Fibroblast of skin of abdomen (primary cell): ENCODE results near the gene TLE7.

Source experiments
- DNase-seq: peaks from one replicate; pipeline ENCODE4 v3.0.0-alpha.2; 2013

The TLE7 gene

DNA sequence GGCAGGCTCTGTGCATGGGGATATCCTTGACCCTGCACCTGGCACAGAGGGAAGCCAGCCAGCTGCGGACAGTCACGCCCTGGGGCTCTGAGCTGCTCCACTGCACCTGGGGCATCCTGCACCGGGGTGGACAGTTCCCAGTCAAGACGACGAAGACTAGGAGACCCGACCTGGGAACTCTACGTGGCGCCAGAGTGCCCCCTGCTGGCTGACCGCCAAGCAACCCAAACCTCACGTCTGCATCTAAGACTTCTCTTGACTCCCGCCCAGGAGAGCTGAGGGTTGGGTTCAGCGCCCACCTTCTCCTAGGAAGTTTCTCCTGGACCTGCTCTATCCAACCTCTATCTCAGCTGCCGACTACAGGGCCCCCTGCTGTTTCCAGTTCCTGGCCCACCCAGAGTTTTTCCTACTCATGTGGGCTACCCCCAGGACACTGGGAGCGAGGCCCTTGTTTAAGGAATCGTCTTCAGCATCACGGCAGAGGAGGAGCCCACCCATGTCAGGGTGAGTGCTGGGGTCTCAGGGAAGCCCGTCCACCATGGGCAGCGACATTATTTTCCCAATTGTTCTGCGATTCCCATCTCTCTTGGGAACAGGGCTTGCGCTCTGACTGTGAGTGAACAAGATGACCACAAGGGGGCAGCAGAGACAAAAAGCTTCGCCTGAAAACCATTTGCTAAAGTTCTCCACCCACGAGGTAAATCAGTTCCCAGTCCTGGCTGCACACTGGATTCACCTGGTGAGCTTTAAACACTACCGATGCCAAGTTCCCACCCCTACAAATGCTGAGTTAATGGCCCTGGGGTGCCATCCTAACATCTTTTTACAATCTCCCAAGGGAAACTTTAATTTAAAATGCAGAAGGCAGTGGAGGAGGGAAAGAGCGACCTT lies 29.3 kb downstream of the TLE7 start:
- peak; percentile 58 for DNase-seq

DNA sequence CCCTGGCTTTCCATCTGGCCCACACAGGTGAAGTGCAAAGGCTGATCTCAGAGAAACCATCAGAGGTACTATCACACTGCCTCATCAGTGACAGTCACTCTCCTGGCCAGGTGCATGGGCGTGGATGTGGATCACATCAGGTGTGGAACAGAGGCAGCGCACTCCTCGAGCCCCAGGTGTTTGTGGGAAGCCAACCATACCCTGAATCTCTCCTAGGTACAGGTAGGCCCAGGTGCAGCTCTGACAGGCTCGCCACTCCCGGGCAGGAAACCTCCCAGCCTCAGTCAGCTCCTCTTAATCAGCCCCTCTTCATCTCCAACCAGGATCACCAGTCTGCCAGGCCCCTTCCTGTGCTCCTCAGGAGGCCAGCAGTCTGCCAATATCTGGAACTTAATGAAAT lies 31.7 kb downstream of the TLE7 start:
- no peak for DNase-seq

DNA sequence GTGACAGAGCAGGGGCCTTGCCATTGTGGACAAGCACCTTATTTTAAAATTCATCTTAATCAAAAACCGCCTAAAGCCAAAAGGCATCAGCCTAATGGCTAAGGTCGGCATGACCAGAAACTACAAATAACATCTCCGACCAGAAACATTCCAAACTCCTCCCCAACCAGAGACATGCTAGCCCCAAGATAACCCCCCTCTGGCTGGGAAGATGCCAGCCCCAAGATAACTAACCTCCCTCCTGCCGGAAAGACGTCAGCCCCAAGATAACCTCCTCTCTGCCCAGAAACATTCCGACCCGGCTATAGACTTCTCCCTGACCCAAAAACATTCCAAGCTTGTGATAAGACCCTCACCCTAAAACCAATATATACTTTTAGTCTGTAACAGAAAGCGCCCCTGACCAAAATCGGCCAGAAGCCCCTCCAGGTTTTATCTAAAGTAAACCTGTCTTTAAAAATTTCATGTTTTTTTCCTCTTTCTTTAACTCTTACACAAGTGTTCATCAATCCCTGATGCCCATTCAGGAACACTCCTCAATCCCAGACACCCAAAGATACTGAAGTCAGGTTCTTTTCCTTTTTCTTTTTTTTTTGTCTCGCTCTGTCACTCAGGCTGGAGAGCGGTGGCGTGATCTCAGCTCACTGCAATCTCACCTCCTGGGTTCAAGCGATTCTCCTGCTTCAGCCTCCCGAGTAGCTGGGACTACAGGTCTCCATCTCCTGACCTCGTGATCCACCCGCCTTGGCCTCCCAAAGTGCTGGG lies 32.7 kb downstream of the TLE7 start:
- DNase-seq: no peak

DNA sequence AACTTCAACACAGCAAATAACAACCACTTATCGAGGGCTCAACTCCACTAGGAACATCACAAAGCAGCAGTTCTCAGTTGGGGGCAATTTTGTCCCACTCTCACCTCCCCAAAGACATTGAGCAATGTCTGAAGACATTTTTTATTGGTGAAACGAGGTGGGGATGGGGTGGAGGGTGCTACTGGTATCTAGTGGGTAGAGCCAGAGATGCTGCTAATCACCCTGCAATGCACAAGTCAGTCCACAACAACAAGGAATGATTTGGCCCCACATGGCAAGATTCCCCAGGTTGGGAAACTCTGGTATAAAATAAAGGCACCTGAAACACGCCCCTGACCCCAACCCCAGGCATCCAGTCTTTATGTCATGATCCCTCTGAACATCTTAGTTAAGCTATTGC lies 33.3 kb downstream of the TLE7 start:
- DNase-seq: no peak

DNA sequence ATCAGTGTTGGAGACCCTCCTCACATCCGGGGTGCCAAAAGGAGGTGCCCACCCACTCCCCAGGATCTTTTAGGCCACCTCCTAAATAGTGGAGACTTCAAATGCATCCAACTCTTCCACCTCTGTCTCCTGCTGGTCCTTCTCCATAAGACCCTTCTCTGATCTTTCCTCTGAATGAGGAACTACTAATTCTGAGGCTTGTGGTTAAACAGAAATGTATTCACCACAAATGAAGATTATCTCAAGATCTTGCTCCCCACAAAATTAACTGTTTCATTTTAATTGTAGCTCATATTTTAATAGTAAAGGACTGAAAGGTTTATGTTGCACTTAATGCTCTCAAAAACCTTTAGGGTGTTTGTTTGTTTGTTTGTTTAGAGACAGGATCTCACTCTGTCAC lies 34.1 kb downstream of the TLE7 start:
- DNase-seq: no peak

DNA sequence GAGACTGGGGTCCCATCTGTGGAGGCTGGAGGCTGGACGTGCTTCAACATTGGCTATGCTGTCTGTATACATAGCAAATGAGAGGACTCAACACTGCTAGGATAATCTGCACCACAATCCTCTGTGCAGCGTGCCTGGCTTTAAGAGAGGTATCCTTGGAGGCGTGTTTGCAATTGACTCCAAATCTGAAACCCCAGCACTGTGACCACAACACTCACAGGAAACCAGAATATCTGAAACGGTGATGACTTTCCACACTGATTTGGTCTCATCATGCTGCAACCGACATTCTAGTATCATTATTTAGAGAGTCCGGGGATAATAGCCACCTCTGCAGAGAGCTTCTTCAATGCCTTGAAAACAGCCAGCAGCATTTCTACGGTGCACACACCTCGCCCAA lies 35.1 kb downstream of the TLE7 start:
- DNase-seq: no peak

DNA sequence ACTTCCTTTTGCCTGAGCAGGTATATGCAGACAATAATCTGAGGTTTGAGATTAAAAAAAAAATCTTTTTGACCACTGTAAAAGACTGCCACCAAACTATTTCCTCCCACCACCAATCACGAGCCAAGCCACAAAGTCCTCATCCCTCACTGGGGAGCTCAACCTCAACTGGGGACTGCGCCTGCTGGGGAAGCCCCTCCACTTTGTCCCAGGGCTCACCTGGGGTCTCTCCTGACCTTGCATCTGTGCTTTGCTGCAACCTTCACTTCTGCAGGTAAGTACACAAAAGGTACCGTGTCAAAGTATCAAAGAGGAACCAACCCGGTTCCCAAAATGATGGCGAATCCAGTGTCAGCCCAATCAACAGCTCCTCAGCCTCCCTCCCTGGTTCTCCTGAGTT lies 35.5 kb downstream of the TLE7 start:
- DNase-seq: no peak

DNA sequence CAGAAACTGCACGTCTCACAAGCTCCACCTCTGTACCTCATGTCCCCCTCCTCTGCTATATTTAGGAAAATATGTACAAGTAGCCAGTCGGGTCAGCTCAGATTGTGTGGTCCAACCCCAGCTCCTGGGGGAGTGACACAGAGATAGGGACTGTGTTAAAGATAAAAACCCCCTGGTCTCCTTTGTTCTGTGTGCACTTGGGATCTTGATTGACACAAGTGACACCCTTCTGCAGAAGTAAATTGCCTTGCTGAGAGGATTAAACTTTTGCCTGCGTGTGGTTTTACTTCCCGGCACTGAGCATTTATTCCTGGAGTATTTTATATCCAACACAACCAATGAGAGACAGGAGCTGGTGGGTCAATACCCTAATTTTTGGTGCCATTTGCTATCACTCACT lies 37.5 kb downstream of the TLE7 start:
- DNase-seq: no peak

DNA sequence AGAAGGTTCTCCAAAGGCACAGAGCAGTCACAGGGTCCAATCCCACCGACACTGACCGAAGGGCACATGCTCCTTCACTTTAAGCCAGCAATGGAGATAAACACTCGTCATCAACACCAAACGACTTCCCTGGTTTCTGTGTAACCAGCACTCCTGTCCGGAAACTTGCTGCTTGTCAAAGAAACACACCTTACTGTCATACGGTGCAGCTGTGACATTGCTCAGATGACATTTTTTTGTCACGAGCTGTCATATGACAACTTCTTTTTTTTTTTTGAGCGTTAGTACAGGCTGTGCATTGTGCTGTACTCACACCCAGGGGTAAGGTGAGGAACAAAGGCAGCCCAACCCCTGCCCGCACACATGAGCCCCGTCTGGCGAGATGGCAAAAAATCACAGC lies 39.2 kb downstream of the TLE7 start:
- no peak for DNase-seq

DNA sequence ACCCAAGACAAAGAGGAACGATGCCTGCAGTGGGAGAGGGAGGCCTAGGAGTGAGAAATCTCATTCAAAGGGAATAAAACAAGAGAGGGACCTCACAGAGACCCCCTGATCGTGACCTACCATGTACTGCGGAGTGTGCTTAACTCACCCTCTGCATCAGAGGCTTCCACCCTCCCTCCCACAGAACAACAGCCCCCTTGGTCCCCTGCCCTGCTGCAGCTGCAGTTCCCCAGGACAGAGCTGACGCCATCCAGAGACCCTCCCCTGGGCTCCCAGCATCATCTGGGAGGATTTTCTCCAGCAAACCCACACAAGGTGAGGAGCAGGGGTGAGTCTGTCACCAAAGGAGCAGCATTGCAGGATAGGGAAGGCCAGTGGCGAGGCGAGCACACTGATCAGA lies 39.8 kb downstream of the TLE7 start:
- no peak for DNase-seq

DNA sequence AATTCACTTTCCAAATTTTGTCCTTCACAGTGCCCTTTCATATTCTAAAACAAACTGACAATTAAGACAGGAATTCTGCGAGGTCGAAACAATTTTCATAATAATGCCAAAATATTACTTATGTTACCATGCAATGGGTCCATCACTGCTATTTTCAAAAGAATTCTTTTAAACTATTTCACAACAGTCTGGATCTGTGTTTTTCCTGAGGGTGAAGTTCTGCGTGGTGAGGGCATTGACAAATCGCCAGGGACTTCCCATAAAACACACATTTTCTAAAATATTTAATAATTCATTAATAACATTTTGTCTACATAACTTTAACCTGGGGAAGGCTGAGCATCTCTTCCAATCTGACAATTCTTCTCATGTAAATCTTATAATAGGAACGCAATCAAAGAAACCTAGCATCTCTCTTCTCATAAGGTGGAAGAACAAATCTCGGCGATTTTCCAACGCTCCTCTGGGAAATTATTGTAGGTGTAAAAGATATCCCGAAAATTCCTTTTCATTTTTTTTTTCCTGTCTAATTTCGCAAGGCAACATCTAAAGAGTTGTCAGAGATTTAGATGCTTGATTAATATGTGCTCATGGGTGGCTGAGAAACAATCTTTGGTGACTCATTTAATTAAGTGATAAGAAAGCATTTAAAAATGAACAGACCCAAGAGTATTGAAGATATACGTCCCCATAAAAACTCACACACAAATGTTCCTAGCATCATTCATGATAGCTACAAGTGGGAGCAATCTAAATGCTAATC lies 41.9 kb downstream of the TLE7 start:
- DNase-seq: no peak

DNA sequence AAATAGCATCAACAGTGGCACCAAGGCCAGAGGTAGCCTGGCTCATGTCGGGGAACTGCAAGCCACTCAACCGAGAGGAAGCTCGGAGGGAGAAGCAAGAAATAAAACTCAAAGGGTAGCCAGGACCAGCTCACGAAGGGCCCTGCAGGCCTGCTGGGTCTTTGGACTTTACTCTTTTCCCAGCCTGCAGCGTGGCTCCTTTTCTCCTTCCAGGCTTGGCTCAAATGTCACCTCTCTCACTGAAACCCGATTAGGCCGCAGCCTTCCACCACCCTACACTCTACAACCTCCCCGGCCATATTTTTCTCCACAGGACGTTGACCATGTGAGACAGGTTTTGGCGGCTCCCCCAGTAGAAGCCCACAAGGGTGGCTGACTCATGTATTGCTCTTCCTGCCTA lies 45.3 kb downstream of the TLE7 start:
- DNase-seq: no peak

DNA sequence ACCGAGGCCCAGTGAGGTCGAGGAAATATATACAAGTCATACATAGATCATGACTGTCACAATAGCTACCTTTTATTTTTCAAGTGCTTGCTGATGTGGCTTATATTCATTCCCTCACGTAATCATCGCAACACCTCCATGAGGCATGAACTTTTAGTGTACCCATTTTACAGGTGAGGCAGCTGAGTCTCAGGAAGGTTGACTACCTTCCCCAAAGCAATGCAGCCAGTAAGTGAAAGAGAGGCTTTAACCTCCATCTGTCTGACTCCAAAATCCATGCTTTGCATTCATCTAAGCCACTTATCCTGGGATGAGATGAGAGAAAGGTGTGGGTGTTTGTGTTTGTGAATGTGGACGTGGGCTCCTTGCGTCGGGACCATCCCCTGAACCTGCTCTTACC lies 52.5 kb downstream of the TLE7 start:
- DNase-seq: no peak

DNA sequence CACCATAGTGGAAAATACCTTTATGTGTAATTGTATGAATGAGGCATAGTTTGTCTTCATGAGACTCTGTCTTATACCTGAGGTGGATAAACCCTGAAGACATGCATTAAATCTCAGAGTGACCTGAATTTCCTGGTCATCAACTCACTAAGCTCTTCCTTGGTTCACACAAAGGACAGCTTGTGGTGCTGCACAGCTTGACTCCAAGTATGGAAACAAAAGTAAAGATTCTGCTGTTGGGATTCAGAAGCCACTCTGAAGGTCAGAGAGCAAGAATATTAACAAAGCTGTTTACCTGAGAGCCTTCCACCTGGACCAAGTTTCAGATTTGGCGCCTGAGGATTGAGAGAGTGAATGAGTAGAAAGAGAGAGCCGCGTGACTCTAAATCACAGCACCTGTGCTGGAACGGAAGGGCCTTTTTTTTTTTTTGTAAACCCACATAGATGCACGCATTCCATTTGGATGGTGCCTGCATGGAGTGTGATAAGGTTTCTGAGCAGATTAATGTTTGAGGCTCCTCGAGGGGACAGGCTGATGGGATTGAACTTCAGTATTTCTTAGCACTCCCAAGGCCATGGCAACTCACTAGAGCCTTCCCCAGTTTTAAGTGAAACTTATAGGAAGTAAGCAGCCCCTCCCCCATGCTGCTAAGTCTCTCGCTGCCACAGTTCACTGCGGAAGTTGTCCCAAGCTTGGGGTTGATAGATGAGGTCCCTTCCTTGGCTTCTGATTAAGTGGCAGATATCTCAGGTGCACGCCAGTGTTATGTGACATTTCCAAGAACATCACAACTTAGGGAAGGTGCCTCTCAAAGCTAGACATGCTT lies 54.6 kb downstream of the TLE7 start:
- DNase-seq: no peak

DNA sequence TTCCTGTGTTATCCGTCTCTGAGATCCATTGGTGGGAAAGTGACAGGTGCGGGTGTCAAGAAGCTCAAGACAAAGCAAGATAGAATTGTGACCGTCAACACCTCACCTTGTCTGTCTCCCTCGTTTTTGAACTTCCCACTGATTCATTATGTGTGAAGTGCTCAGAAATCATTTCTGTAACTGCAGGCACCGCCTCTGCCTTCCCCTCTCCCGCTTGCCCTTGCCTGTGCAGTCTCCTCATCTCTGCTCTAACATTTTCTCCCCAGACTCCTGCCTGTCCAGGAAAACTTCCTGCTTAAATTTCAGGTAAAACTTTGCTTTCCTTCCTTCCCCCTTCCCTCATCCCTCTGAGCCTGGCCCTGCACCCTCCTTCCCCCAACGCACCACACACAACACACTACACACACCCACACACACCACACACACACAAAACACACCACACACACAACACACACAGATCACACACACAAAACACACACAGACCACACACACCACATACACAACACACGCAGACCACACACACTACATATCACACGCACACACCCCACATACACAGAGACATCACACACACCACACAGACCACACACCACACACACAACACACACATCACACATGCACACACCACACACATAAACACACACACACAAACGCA lies 57.7 kb downstream of the TLE7 start:
- no peak for DNase-seq

DNA sequence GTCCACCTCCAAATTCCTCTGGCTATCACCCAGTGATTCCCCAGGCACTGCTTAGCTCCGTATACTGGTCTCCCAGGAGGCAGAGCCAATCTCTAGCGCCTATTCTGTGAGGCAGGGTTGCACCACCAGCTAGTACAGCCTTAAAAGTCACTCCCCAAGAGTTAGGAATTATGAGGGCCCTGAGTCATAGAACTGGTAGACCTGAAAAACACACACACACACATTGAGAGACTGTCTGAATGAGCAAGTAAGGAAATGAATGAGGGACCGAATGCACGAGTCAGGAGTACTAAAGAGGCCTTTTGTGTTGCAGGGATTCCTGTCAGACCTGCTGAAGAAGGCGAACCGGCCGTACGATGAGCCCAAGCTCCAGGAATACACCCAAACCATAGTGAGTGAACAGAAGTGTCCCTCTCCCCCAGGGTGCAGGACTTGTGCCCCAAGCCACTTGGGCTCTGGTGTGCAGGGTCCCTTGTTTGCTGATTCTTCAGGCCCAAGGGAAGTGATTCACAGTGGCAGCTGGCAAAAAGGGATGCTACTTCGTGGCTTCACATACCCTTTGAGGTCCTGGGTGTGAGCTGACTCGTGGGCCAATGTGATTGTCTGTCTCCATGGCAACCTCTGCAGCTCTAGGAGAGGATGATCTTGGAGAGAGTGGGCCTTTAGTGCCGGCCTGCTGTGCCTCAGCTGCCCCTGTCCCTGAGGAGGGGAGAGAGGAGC lies 58.6 kb downstream of the TLE7 start:
- no peak for DNase-seq

DNA sequence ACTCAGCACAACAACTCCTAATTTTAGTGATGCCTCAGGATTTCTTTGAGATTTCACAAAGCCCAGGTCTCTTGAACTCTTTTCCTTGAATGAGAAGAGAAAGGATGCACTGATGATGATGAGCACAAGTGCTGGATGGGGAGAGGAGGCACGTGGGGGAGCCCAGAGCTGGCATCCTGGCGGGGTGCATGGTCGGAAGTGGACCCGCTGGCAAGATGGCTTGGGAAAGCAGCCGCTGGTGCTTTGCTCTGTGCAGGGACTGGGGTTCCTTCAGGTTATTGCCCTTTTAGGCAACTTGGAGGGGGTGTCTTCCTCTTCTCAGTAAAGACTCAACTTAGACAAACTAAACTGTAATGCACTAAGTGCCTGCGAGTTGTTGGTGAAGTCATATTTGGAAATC lies 61.0 kb downstream of the TLE7 start:
- no peak for DNase-seq
